Fibroblast of villous mesenchyme (primary cell): ENCODE measurements around the gene CDH4. TPM values are rescaled to one million over a fixed set of nuclear protein-coding genes. Genes with fewer than 3 reads are reported as not detected.

Experiments used
- DNase-seq: peaks from one replicate; pipeline ENCODE4 v3.0.0-alpha.2; 2010; ENCODE audit warnings: low read depth
- H3K4me3 ChIP-seq: 2 replicates; pipeline ENCODE4 v1.5.1; 2011; ENCODE audit warnings: low read depth, mild to moderate bottlenecking, low read length
- CTCF ChIP-seq: IDR thresholded peaks from 2 replicates; pipeline ENCODE4 v1.5.1; 2012; ENCODE audit warnings: low read depth, mild to moderate bottlenecking, low read length; ENCODE audit not compliant: insufficient read depth
- total RNA-seq: library from RNA; depleted of rRNA; stranded (reverse); fragments of >200 nt; gene quantifications from 2 replicates; pipeline ENCODE4 v1.2.3, GENCODE V29; 2012

The CDH4 gene
- total RNA-seq, 1 donor: 1.7 TPM

GRCh38 chr20:61775423-61775822, 523.4 kb downstream of the CDH4 start:
- H3K4me3 ChIP-seq: no peak overlapping the region
- TF ChIP-seq CTCF: no peak
- DNase-seq: no peak

GRCh38 chr20:61776491-61777075, 524.5 kb downstream of the CDH4 start:
- no peak overlapping the region for H3K4me3 ChIP-seq
- no peak for DNase-seq
- TF ChIP-seq CTCF: no peak

- no peak for TF ChIP-seq CTCF
- H3K4me3 ChIP-seq: no peak overlapping the region
- DNase-seq: no peak
Measured at GRCh38 chr20:61777773-61778494, 525.9 kb downstream of the CDH4 start.

GRCh38 chr20:61778495-61778863, 526.4 kb downstream of the CDH4 start:
- DNase-seq: no peak
- no peak for TF ChIP-seq CTCF
- no peak overlapping the region for H3K4me3 ChIP-seq

GRCh38 chr20:61779176-61779965, 527.3 kb downstream of the CDH4 start:
- H3K4me3 ChIP-seq: no peak overlapping the region
- no peak for TF ChIP-seq CTCF
- no peak for DNase-seq

- H3K4me3 ChIP-seq: no peak overlapping the region
- no peak for TF ChIP-seq CTCF
- no peak for DNase-seq
Measured at GRCh38 chr20:61780066-61780465, 528.0 kb downstream of the CDH4 start.
